GM18517 (cell line): ENCODE data around the gene ATP5F1B.
"Not testable (repeated sequence)": the region's sequence is repeated elsewhere in the genome, so short reads cannot be mapped to it uniquely, and the experiment has no call there.

Experiments
- ATAC-seq: cut with Tn5 transposase; IDR thresholded peaks from one replicate; pipeline ENCODE4 v1.9.1; 2021; ENCODE audit warnings: mild to moderate bottlenecking, moderate library complexity; ENCODE audit not compliant: unreplicated experiment

The ATP5F1B gene

DNA sequence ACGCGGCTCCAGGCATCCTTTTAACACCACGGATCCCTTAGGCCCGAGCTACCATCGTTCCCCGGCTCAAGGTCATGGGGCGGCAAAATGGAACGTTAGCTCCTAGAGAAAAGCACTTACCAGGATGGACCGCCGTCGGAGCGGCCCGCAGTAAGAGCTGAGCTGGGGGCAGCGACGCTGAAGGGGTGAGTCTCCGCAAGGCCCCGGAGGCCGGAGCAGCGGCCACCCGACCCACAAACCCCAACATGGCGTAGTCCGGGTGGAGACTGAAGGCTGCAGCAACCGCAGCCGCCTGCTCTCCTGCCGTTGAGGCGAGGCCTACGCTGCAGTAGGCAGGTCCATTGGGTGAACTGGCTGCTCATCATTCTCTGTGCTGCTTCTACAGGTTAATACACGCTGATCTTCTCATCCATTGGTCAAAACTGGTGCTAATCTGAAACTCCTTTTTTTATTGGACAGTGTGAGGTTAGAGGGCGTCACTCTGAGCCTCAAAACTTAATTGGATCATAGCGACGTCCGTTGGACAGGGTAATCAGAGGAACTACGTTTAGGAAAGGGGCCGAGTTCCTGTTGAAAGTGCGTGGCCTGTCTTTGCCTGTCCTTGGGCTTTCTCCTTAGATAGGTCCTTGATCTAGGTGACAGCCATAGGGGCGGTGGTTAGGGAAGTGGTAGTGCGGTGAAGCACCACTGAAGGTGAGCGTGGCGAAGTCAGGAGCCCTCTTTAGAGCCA lies at the start of gene ATP5F1B:
Gene ATP5F1B, minus strand, starts transcription at position 268 of the 730 bp plus-strand sequence. Its CDS starts 21 bp downstream, at position 247.
- ATAC-seq, result peak; percentile 99

DNA sequence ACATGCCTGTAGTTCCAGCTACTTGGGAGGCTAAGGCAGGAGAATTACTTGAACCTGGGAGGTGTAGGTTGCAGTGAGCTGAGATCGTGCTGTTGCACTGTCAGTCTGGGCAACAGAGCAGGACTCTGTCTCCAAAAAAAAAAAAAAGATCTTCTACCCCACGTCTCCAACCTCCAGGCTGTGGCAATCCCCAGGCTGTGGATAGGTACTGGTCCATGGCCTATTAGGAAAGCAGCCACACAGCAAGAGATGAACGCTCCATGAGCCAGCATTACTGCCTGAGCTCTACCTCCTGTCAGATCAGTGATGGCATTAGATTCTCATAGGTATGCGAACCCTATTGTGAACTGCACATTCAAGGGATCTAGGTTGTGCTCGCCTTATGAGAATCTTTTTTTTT lies 48.4 kb upstream of the ATP5F1B start:
- ATAC-seq, result no peak

DNA sequence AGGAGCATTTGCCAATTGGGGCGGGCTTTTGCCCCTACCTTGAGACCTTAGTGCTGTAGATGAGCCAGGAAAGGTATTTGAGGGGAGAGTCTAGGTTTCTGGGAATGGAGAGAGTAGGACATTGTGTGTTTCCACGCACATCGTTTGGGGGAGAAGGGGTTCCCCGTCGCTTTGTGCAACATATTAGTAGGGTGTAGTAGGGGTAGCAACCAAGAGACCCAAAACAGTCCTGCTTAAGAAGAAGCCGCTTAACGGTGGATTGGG lies 43.0 kb upstream of the ATP5F1B start:
- no peak for ATAC-seq

DNA sequence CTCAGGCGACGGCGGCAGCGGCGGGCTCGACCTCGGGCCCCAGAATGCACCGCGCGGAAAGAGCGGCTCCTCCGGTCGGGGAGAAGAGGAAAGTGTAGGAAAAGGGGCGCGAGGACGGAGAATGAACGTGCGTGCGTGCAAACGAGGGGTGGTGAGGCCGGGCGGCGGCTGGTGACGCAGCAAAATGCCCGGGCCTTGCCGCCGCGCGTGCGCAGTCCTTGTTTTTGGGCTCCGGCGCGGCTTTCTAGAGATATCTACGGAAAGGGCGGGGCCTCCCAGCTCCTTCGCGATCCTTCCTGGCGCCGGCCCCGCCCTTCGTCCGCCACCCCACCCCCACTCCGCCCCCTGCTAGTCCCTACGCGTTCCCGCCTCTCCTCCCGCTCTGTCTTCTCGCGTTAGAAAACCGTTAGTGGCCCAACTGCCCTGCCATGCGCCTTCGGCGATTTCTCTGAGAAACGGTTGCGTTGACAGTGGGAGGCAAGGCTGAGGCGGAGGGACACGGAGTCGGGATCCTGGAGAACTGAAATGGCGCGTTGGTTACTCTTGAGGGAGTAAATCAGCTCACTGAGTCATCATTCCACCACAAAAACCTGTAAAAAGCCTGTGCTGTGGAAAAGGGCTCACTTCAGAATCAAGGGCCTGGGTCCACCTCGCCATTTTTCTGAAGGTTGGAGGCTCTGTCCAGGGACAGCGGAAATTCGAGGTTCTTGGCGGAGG lies 42.5 kb upstream of the ATP5F1B start, which contains the start of gene PTGES3:
Gene PTGES3, minus strand, starts transcription at position 156 of the 717 bp plus-strand sequence. CDS start 285 bp downstream, outside the sequence.
- peak; percentile 56 for ATAC-seq

DNA sequence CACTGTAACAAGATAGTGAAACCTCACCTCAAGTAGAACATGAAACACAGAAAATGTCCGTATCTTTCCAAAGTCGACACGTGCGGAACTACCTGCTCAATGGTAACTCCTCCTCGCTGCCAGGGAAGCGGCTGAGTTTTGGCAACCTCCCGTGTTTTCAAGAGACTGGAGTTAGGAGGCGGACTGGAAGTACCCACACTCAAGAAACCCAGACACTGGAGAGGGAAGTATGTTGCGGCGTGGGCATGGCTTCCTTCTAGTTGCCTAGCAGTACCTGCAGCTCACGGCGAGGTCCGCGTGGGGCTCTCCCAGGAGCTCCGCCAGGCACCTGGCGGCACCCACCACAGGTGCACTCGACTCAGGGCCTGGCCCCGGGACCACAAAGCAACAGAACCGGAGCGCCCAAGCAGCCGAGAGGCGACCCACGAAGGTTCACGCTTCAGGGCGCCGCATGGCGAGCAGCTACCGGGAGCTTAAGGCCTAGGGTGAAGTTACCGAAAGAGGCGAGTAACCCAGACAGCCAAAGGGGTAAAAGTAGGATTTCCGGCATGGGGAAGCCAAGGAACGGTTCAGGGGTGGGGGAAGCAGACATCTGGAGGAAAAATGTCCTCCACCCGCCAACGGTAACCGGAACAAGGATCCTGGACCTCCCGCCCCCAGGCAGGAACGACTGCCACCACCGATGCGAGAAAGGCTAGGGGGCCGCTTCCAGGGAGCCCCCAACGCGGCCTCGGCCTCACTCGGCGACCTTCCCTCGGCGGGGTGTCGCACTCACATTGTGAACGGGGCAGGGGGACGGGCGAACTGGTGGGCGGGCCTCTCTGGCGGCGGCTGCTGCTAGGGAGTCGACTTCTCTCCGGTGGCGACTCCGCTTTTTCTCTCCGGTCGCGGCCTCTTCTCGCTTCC lies 41.7 kb upstream of the ATP5F1B start:
- peak; percentile 8 for ATAC-seq

DNA sequence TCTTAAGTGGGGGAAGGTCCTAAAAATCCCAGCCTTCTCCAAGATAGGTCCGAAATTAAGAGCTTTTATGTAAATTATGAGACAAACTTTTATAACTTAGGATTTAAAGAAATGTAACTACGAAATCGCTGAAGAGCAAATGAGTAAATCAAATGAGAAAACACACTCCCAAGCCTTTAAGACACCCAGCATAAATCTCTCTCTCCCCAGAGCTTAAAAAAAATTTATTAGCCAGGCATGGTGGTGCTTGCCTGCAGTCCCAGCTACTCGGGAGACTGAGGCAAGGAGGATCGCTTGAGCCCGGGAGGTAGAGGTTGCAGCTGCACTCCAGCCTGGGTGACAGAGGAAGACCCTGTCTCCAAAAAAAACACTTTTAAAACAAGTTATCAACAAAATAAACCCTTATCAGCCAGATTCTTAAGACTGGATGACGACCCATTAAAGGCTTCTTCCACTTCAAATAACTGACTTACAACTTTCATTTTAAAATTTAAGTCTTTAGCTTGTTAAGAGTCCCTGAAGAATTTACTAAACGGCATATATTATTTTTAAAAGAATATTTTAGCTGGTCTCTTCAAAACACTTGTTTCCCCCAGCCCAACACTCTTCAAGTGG lies 39.1 kb upstream of the ATP5F1B start:
- ATAC-seq, result no peak

DNA sequence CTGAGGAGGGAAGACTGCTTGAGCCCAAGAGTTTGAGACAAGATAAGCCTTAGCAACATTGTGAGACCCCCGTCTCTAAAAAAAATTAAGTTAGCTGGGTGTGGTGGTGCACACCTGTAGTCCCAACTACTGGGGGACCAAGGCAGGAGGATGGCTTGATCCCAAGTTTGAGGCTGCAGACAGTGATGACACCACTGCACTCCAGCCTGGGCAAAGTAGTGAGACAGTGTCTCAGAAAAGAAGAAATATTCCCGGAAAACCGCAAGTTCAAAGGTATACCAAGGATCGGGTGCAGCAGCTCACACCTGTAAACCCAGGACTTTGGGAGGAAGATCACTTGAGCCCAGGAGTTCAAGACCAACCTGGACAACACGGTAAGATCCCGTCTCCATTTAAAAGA lies 36.5 kb upstream of the ATP5F1B start:
- no peak for ATAC-seq

DNA sequence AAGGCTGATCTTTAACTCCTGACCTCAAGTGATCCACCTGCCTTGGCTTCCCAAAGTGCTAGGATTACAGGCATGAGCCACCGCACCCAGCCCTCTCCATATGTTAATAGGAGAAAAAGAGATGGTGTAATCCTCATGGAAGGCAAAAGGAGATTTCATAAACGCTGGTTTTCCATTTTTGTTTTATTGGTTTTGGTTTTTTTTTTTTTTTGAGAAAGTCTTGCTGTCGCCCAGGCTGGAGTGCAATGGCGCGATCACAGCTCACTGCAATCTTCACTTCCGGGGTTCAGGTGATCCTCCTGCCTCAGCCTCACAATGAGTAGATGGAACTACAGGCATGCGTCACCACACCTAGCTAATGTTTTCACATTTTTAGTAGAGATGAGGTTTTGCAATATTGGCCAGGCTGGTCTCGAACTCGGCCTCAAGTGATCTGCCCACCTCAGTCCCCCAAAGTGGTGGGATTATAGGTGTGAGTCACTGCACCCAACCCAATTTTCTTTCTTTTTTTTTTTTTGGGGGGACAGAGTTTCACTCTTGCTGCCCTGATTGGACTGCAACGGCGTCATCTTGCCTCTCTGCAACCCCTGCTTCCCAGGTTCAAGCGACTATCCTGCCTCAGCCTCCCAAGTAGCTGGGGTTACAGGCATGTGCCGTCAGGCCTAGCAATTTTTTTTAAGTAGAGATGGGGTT lies 34.2 kb upstream of the ATP5F1B start:
- no peak for ATAC-seq

DNA sequence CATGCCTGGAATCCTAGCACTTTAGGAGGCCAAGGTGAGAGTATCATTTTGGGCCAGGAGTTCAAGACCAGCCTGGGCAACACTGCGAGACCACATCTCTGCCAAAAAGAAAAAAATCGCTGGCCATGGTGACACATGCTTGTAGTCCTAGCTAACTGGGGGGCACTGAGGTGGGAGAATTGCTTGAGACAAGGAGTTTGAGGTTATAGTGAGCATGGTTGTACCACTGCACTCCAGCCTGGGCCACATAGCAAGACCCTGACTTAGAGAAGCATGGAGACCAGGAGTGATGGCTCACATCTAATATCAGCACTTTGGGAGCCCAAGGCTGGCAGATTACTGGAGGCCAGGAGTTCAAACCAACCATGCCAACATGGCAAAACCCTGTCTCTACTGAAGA lies 33.1 kb upstream of the ATP5F1B start:
- no peak for ATAC-seq

DNA sequence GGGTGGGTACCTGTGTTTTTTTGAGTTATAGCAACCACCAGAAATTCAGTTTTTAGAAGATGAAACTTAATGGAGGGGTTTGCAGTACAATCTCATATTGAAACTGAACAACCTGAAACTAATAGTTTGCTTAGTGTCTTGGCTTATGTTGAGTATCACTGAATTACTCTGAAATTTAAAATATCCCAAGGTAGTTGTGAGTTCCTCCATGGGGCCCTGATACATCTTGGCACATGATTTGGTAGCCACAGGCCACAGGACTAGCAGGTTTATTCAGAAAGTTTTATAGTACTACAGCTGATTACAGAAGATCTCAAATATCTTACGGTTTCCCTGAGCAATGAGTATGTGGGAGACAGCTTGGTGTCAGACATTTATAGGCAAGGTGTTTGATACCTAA lies 31.9 kb upstream of the ATP5F1B start:
- peak; percentile 62 for ATAC-seq

DNA sequence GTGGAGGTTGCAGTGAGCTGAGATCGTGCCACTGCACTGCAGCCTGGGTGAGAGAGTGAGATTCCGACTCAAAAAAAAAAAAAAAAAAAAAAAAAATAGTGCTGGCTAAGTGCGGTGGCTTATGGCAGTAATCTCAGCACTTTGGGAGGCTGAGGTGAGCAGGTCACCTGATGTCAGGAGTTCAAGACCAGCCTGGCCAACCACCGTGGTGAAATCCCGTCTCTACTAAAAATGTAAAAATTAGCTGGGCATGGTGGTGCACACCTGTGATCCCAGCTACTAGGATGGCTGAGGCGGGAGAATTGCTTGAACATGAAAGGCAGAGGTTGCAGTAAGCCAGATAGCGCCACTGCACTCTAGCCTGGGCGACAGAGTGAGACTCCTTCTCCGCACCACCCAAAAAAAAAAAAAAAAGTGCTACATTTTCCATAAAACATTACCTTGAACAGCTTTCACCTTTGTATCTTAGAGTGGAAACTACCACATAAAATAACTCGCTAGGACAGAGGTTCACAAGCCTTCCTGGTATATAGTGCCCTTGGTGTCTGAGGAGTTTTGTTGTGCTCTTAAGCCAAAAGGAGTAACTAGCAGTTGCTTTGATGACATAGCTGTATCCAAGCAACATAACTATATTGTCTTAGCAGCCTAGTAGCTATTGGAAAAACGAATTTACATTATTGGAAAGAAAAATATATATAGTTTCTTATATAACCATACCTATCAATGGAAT lies 31.2 kb upstream of the ATP5F1B start:
- ATAC-seq, result no peak

DNA sequence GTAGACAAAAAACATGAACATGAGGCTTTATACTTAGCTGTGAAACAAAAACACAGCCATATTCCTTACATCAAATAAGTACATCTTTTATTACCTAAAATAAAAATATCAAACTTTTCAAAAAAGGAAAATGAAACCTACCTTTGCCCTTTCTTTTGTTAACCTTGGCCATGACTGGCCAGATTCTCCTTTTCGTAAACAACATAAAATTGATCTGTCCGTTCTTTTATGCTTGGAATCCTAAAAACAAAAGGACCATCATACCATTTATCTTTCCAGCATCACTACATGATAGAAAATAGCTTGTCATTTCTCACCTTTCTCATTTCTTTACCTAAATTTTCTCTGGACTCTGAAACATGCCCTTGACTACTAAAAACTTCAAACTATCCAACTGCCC lies 25.8 kb upstream of the ATP5F1B start:
- no peak for ATAC-seq

DNA sequence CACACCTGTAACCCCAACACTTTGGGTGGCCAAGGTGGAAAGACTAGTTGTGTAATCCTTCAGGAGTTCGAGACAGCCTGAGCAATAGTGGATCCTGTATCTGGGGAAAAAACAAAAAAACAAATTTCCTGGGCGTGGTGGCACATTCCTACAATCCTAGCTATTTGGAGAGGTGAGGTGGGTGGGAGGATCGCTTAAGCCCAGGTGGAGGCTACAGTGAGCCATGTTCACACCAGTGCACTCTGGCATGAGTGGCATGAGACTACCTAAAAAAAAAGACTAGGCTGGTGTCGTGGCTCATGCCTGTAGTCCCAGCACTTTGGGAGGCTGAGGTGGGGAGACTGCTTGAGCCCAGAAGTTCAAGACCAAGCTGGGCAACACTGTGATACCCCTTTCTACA lies 25.1 kb upstream of the ATP5F1B start:
- no peak for ATAC-seq

DNA sequence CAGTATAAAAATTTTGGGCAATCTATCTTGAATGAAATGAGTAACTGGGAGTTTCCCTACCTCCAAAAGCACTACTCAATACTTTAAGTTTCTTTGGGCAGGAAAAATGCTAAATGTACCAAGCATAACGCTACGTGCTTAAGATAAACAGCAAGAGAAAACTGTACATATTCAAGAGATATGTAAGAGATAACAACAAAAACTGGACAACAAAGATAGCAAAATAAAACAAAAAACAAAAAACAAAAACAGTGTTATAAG lies 22.3 kb upstream of the ATP5F1B start:
- ATAC-seq, result no peak

DNA sequence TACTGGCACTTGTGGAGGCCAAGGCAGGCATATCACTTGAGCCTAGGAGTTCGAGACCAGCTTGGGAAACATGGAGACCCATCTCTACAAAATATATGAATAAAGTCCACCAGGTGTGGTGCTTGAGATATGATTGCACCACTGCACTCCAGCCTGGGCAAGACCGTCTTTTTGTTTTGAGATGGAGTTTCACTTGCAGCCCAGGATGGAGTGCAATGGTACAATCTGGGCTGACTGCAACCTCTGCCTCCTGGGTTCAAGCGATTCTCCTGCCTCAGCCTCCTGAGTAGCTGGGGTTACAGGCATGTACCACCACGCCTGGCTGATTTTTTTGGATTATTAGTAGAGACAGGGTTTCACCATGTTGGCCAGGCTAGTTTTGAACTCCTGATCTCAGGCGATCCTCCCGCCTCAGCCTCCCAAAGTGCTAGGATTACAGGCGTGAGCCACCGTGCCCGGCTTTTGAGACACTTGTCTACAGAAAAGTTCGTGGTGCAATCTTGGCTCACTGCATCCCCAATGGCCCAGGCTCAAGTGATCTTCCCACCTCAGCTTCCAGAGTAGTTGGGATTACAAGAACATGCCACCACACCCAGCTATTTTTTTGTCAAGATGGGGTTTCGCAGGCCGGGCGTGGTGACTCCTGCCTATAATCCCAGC lies 16.3 kb upstream of the ATP5F1B start:
- no peak for ATAC-seq

DNA sequence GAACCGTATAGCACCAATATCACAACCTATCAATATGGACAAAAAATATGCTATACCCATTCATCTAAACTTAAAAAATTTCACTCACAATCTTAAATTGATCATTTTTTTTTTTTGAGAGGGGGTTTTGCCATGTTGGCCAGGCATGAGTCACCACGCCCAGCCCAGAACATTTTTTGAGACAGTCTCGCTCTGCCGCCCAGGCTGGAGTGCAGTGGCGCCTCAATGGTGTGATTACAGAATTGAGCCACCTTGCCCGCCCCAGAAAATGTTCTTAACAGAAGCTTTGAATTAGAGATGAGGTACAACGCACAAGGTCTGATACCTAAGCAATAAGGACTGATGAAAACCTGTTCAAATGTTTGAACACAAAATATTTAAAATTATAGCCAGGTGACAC lies 15.8 kb upstream of the ATP5F1B start:
- no peak for ATAC-seq

DNA sequence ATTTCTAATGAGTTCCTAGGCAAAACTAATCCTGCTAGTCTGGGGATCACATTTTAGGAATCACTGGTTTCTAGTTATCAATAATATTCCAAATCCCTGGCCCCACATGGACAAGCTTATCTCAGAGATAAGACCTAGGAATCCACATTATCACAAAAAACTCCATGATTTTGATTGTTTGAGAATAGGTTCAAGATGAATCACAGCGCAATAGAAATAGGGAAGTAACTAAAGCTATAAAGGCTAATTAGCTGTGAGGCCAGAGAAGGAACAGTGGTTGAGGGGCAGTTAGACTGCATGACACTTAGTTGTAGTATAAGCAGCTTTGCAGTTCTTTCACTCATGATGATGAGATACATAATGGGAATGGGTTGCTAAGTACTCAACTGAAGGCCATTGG lies 13.1 kb upstream of the ATP5F1B start:
- no peak for ATAC-seq

DNA sequence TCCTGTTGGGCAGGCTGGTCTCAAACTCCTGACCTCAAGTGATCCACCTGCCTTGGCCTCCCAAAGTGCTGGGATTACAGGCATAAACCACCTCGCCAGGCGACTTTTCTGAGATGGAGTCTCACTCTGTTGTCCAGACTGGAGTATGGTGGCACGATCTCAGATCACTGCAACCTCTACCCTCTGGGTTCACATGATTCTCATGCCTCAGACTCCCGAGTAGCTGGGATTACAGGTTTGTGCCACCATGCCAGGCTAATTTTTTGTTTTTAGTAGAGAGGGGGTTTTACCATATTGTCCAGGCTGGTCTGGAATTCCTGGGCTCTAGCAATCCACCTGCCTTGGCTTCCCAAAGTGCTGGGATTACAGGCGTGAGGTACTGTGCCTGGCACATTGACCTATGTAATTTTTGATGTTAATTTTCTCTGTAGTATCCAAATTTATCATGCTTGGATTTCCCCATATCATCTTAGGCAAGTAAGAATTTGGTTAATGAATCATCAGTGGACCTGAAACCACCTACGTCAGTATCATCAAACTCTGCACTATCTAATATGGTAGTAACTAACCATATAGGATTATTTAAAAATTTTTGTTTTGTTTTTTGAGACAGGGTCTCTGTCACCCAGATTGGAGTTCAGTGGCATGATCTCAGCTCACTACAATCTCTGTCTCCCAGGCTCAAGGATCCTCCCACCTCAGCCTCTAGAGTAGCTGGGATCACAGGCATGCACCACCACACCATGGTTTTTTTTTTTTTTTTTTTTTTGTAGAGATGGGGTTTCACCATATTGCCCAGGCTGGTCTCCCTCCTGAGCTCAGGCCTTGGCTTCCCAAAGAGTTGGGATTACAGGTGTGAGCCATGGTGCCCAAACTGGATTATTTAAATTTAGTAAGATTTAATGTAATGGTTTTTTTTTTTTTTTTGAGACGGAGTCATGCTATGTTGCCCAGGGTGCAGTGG lies 11.9 kb upstream of the ATP5F1B start:
- no peak for ATAC-seq

DNA sequence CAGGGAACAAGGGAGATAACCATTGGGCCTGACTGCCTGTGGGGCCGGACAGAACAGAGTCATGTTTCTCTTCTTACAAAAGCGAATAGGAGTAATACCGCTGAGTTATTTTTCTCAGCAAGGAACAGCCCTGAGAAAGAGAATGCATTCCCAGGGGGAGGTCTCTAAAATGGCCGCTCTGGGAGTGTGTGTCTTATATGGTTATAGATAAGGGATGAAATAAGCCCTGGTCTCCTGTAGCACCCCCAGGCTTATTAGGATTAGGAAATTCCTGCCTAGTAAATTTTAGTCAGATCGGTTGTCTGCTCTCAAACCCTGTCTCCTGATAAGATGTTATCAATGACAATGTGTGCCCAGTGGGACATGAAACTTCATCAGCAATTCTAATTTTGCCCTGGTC lies 8.0 kb upstream of the ATP5F1B start:
- not testable (repeated sequence) for ATAC-seq
